SKM-1 treated with dmso at 0.1 percent for 144 hours (cell line): ENCODE data around the gene PCGF6.
"Not testable (repeated sequence)": the region's sequence is repeated elsewhere in the genome, so short reads cannot be mapped to it uniquely, and the experiment has no call there.

ENCODE experiments used
- DNase-seq: peaks from one replicate; lab custom pipeline; 2025; ENCODE audit not compliant: unreplicated experiment; lab: John Stamatoyannopoulos, UW

The PCGF6 gene

GRCh38 chr10:103350517-103351260, at the start of gene PCGF6:
Gene PCGF6 (minus strand): TSS chr10:103351140. CDS start chr10:103351066, 74 bp downstream.
- peak; percentile 72 for DNase-seq

- no peak for DNase-seq
Measured at GRCh38 chr10:103397191-103397825, 46.4 kb upstream of the PCGF6 start.

- no peak for DNase-seq
Measured at GRCh38 chr10:103396789-103397087, 45.8 kb upstream of the PCGF6 start.

GRCh38 chr10:103396067-103396788, 45.3 kb upstream of the PCGF6 start, which contains the start of the genes ATP5MK and PDCD11:
Gene ATP5MK (minus strand): TSS chr10:103396475. CDS start chr10:103392457, 4,018 bp downstream.
Gene PDCD11 (plus strand): TSS chr10:103396626. CDS start chr10:103398427, 1,801 bp downstream.
- DNase-seq, result peak; percentile 98

GRCh38 chr10:103395754-103396066, 44.8 kb upstream of the PCGF6 start:
- DNase-seq, result no peak

GRCh38 chr10:103394180-103394579, 43.2 kb upstream of the PCGF6 start:
- DNase-seq, result no peak

GRCh38 chr10:103382769-103383168, 31.8 kb upstream of the PCGF6 start:
- no peak for DNase-seq

GRCh38 chr10:103374263-103374662, 23.3 kb upstream of the PCGF6 start:
- DNase-seq, result no peak

- DNase-seq, result no peak
Measured at GRCh38 chr10:103373544-103373943, 22.6 kb upstream of the PCGF6 start.

GRCh38 chr10:103367782-103368518, 17.0 kb upstream of the PCGF6 start, which contains the start of gene TAF5:
Gene TAF5 (plus strand): TSS chr10:103367976. CDS start chr10:103367990, 14 bp downstream.
- peak; percentile 99 for DNase-seq

GRCh38 chr10:103367379-103367781, 16.4 kb upstream of the PCGF6 start:
- DNase-seq, result no peak

- not testable (repeated sequence) for DNase-seq
Measured at GRCh38 chr10:103360791-103361190, 9.9 kb upstream of the PCGF6 start.

GRCh38 chr10:103359493-103359892, 8.6 kb upstream of the PCGF6 start:
- not testable (repeated sequence) for DNase-seq

GRCh38 chr10:103355906-103356599, 5.1 kb upstream of the PCGF6 start:
- no peak for DNase-seq

- not testable (repeated sequence) for DNase-seq
Measured at GRCh38 chr10:103354567-103354966, 3.6 kb upstream of the PCGF6 start.

GRCh38 chr10:103353281-103353680, 2.3 kb upstream of the PCGF6 start:
- no peak for DNase-seq

- no peak for DNase-seq
Measured at GRCh38 chr10:103350175-103350516, 794 bp downstream of the PCGF6 start.

GRCh38 chr10:103336370-103336769, 14.6 kb downstream of the PCGF6 start:
- no peak for DNase-seq

- no peak for DNase-seq
Measured at GRCh38 chr10:103334567-103334966, 16.4 kb downstream of the PCGF6 start.

GRCh38 chr10:103333934-103334520, 16.9 kb downstream of the PCGF6 start:
- DNase-seq, result no peak
